Left ventricle myocardium inferior (tissue), 1 donor: ENCODE data around the gene AGBL4. TPM values are rescaled to one million over a fixed set of nuclear protein-coding genes. Genes with fewer than 3 reads are reported as not detected.

Experiments used
- DNase-seq: peaks from one replicate; pipeline ENCODE4 v3.0.0-alpha.2; 2020
- H3K27ac ChIP-seq: fragments of 200-600 bp; replicated peaks from 2 replicates; pipeline ENCODE4 v1.8.0; 2021
- H3K27me3 ChIP-seq: fragments of 200-600 bp; 2 replicates; pipeline ENCODE4 v1.8.0; 2021; ENCODE audit warnings: low read depth
- H3K36me3 ChIP-seq: fragments of 200-600 bp; 2 replicates; pipeline ENCODE4 v1.8.0; 2021
- H3K4me1 ChIP-seq: fragments of 200-600 bp; 2 replicates; pipeline ENCODE4 v1.8.0; 2021
- H3K4me3 ChIP-seq: fragments of 200-600 bp; 2 replicates; pipeline ENCODE4 v1.8.0; 2021; ENCODE audit warnings: mild to moderate bottlenecking, moderate library complexity
- H3K9me3 ChIP-seq: fragments of 200-600 bp; replicated peaks from 2 replicates; pipeline ENCODE4 v1.8.0; 2021
- intact Hi-C: fragments of 100-400 bp; cut with micrococcal nuclease; formaldehyde crosslinking; loops from one replicate; pipeline ENCODE4 v1.11.0; 2022
- total RNA-seq: library from RNA; stranded (reverse); fragmentation: NEBNext Ultra II Directional; extraction: Animal tissue kit (Norgen Biotek cat#: 25700); gene quantifications from one replicate; pipeline ENCODE4 v1.2.1, GENCODE V29; 2021
- TF ChIP-seq, protein P1 (sequence below): fragments of 200-600 bp; IDR thresholded peaks from 2 replicates; pipeline ENCODE4 v1.8.0; 2021; ENCODE audit warnings: antibody characterized with exemption, mild to moderate bottlenecking, borderline replicate concordance
- donor health status: DM: no; HTN: yes; CAD: no; lungs with severe emphysema.

Gene AGBL4
- total RNA-seq, 1 donor from 2014 or later, result 0.38 TPM

- Histone ChIP-seq H3K4me1 (no peaks in the 10 kb centered on the region), H3K36me3 (no peaks in the 10 kb centered on the region), H3K4me3 (no peak overlapping the region), H3K27me3 (peaks cover 9% of the 10 kb centered on the region), H3K27ac (no peak overlapping the region), H3K9me3 (no peaks in the 10 kb centered on the region)
- TF ChIP-seq, protein P1, sequence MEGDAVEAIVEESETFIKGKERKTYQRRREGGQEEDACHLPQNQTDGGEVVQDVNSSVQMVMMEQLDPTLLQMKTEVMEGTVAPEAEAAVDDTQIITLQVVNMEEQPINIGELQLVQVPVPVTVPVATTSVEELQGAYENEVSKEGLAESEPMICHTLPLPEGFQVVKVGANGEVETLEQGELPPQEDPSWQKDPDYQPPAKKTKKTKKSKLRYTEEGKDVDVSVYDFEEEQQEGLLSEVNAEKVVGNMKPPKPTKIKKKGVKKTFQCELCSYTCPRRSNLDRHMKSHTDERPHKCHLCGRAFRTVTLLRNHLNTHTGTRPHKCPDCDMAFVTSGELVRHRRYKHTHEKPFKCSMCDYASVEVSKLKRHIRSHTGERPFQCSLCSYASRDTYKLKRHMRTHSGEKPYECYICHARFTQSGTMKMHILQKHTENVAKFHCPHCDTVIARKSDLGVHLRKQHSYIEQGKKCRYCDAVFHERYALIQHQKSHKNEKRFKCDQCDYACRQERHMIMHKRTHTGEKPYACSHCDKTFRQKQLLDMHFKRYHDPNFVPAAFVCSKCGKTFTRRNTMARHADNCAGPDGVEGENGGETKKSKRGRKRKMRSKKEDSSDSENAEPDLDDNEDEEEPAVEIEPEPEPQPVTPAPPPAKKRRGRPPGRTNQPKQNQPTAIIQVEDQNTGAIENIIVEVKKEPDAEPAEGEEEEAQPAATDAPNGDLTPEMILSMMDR, result no peak
- no peak for DNase-seq
- intact Hi-C loops, result no loop called here
Measured at GRCh38 chr1:48875552-48876329, 1148.0 kb downstream of the AGBL4 start.

- Histone ChIP-seq H3K27ac (no peak overlapping the region), H3K4me1 (no peaks in the 10 kb centered on the region), H3K9me3 (no peaks in the 10 kb centered on the region), H3K36me3 (no peaks in the 10 kb centered on the region), H3K27me3 (peaks cover 9% of the 10 kb centered on the region), H3K4me3 (no peak overlapping the region)
- DNase-seq, result no peak
- TF ChIP-seq, protein P1, result no peak
- intact Hi-C loops, result no loop called here
Measured at GRCh38 chr1:48873944-48874343, 1149.8 kb downstream of the AGBL4 start.

GRCh38 chr1:48870596-48870995, 1153.2 kb downstream of the AGBL4 start:
- TF ChIP-seq, protein P1, result peak; percentile 52
- Histone ChIP-seq H3K36me3 (no peaks in the 10 kb centered on the region), H3K27ac (no peak overlapping the region), H3K4me3 (no peak overlapping the region), H3K4me1 (no peaks in the 10 kb centered on the region), H3K27me3 (peaks cover 9% of the 10 kb centered on the region), H3K9me3 (no peaks in the 10 kb centered on the region)
- intact Hi-C loops, result no loop called here
- no peak for DNase-seq

- DNase-seq, result peak; percentile 14
- TF ChIP-seq, protein P1, result no peak
- intact Hi-C loops, result no loop called here
Measured at GRCh38 chr1:48869116-48869893, 1154.4 kb downstream of the AGBL4 start.

DNA sequence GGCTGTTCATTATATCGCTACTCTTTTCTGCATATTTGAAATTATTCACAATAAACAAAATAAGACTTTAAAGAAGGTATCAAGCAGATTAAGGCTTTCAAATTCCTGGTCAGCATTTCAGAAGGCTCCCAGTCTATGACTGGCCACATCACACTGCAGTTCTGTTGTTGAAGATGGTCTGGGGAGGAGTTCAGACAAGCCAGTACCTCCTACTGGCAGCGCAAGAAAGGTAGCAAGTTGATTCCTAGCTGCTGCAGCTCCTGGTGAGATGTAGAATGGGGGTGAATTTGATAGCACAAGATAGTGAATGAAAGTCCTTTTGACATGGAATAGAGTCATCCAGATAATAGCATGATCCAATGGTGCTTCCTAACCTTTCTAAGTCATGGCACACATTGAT, 1158.8 kb downstream of the AGBL4 start:
- H3K27me3 ChIP-seq, result peaks cover 8% of the 10 kb centered on the region
- intact Hi-C loops, result no loop called here
- no peak overlapping the region for H3K27ac ChIP-seq
- no peak overlapping the region for H3K4me3 ChIP-seq
- DNase-seq, result no peak
- H3K9me3 ChIP-seq, result peaks cover 23% of the 10 kb centered on the region
- H3K36me3 ChIP-seq, result no peaks in the 10 kb centered on the region
- TF ChIP-seq, protein P1, result no peak
- H3K4me1 ChIP-seq, result no peaks in the 10 kb centered on the region

More at GRCh38 chr1:48869116-48869893, 1154.4 kb downstream of the AGBL4 start:
- Histone ChIP-seq H3K36me3 (no peaks in the 10 kb centered on the region), H3K27ac (no peak overlapping the region), H3K27me3 (peaks cover 8% of the 10 kb centered on the region), H3K4me3 (no peak overlapping the region), H3K9me3 (no peaks in the 10 kb centered on the region), H3K4me1 (no peaks in the 10 kb centered on the region)
